Inflammatory macrophage (primary cell): ENCODE measurements around the gene RAB19.
"Not testable (repeated sequence)": the region's sequence is repeated elsewhere in the genome, so short reads cannot be mapped to it uniquely, and the experiment has no call there.

ENCODE experiments used
- DNase-seq, 2 donors: peaks; one replicate each; pipeline ENCODE4 v3.0.0-alpha.2; 2020 to 2022

The RAB19 gene

GRCh38 chr7:140402178-140402835, 1.6 kb upstream of the RAB19 start:
- DNase-seq, result peak in 1 of 2 donors; percentile 74

GRCh38 chr7:140404565-140405065, 757 bp downstream of the RAB19 start:
- no peak for DNase-seq

GRCh38 chr7:140415361-140415760, 11.5 kb downstream of the RAB19 start:
- no peak for DNase-seq

DNA sequence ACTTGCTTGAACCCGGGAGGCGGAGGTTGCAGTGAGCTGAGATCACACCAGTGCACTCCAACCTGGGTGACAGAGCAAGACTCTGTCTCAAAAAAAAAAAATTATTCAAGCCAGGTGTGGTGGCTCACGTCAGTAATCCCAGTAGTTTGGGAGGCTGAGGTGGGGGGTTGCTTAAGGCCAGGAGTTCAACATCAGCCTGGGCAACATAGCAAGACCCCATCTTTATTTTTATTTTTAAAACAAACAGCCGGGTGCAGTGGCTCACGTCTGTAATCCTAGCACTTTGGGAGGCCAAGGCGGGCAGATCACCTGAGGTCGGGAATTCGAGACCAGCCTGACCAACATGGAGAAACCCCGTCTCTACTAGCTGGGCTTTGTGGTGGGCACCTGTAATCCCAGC, 12.0 kb downstream of the RAB19 start:
- DNase-seq, result not testable (repeated sequence)

- DNase-seq, result no peak
These were observed 12.7 kb downstream of the RAB19 start for GRCh38 chr7:140416560-140416959.

- DNase-seq, result no peak
These were observed 13.7 kb downstream of the RAB19 start for GRCh38 chr7:140417456-140418155.

- DNase-seq, result not testable (repeated sequence)
These were observed 14.3 kb downstream of the RAB19 start for GRCh38 chr7:140418156-140418472.

DNA sequence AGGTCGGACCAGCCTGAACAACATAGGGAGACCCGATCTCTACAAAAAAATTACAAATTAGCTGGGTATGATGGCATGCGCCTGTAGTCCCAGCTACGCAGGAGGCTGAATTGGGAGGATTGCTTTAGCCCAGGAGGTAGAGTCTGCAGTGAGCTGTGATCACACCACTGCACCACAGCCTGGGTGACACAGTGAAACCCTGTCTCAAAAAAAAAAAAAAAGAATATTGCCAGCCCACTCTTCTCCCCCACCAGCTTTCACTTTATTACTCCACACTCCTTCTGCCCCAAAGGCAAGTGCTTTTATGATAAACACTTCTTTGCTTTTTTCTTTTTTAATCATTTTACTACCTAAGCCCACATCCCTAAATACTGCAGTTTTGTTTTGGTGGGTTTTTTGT, 14.8 kb downstream of the RAB19 start:
- no peak for DNase-seq

DNA sequence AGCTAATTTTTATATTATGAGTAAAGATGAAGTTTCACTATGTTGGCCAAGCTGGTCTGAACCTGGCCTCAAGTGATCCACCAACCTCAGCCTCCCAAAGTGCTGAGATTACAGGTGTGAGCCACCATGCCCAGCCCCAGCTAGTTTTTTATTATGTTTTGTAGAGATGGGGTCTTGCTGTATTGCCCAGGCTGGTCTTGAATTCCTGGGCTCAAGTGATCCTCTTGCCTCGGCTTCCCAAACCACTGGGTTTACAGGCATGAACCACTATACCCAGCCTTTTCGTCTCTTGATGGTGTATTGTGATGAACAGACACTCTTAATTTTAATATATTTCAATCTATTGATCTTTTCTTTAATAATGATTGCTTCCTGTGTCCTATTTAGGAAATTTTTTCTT, 17.7 kb downstream of the RAB19 start:
- DNase-seq, result no peak

- no peak for DNase-seq
These were observed 19.6 kb downstream of the RAB19 start for GRCh38 chr7:140423501-140423900.

DNA sequence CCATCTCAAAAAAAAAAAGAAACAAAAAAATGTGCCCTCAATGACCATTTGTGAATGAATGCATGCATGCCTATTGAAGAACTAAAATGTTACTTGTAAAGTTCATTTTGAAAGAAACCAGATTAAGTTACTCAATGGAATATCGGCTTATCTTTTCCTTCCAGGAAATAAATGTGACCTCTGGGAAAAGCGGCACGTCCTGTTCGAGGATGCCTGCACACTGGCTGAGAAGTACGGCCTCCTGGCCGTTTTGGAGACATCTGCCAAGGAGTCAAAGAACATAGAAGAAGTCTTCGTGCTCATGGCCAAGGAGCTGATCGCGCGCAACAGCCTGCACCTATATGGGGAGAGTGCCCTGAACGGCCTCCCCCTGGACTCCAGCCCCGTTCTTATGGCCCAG, 21.9 kb downstream of the RAB19 start:
- no peak for DNase-seq

- no peak for DNase-seq
These were observed 22.3 kb downstream of the RAB19 start for GRCh38 chr7:140426130-140426529.

- no peak for DNase-seq
These were observed 29.5 kb downstream of the RAB19 start for GRCh38 chr7:140433396-140433795.

DNA sequence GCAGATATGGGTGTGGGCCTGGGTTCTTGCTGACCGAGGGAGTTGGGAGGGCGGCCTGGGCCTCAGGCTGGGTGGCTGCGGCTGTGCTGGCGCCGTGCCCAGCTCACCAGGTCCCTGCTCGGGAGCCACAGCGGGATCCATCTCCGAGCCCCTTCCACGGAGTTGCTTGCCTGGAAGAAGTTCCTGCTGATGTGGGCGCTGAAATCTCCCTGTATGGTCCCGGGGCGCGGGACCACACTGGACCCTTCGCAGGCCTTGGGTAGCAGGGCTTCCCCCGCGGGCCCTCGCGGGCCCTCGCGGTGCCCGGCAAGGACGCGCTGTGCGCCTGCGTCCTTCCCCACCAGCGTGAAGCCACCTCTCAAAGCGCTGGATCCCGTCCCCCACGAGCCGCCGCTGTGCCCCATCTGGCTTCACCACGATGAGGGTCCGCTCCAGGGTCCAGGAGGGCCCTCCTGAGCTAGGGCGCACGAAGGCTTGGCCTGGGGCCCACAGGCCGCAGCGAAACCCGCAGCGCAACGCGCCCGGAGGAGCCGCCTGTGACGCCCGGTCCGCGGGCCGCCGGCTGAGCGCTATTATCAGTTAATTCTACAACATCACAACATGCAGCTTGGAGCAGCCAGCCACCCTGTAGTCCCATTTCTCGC, 31.5 kb downstream of the RAB19 start:
- DNase-seq, result no peak

GRCh38 chr7:140439359-140439758, 35.5 kb downstream of the RAB19 start:
- no peak for DNase-seq

GRCh38 chr7:140440593-140440992, 36.7 kb downstream of the RAB19 start:
- no peak for DNase-seq

GRCh38 chr7:140441519-140441918, 37.7 kb downstream of the RAB19 start:
- DNase-seq, result no peak

DNA sequence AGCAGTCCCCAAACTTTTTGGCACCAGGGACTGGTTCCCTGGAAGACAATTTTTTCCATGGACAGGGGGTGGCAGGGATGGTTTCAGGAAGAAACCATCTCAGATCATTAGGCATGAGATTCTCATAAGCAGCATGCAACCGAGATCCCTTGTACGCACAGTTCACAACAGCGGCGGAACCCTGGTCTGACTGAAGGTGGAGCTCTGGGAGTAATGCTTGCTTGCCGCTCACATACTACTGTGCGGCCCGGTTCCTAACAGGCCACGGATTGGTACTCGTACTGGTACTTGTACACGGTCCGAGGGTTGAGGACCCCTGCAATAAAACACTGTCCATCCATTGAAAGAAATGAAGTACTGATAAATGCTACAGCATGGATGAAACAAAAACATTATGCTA, 42.6 kb downstream of the RAB19 start:
- no peak for DNase-seq

DNA sequence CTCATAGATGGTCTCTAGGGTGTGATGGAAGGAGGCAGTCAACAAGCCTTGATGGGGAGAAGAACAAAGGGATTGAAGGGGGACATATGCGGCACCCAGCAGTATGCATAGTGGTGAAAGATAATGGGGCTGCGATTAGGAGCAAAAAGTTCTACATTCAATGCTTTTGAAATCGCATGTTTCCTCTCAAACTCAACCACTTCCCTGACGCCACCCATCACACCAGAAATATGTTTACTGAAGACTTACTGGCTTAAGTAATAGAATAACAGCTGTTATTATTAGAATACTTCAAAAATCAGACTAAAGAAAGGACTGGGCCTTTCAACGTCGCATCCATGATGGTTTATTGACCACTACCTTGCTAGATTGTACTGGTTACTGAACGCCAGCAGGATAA, 44.0 kb downstream of the RAB19 start:
- peak in 1 of 2 donors; percentile 22 for DNase-seq

- DNase-seq, result no peak
These were observed 45.1 kb downstream of the RAB19 start for GRCh38 chr7:140448781-140449480.

DNA sequence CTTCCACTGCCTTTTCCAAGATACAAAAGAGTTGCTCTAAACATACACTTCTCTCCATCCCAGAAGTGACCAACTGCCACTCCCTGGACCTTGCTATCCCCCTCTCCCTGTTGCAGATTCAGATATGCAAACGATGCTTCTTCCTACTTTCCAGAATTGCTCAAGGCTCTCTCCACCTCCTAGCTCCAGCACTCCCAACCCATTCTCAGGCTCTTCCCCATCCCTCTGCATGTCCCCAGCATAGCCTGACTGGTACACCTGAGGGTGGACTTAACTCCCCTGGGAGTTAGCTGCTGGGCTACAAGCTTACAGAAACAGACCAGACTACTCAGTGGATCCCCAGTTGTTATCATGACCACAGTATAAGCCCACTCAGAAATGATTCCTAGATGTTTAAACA, 47.9 kb downstream of the RAB19 start:
- DNase-seq, result no peak

DNA sequence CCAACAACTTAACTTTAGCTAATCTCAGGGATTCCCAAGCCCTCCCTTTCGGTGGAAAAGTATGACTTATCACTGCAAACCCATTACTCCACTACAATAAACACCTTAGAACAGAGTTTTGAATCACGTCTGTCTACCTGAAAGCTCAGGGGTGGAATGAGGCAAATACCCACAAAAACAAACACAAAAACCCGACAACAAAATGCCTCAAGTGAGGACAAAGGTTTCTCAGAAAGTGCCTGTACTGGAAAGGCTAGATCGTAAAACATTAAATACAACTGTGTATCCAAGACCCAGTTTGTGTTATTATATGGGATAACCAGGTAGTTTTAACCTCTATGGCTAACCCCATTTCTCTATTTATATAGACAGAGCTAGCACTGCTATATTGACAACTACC, 49.4 kb downstream of the RAB19 start:
- no peak for DNase-seq
